A549 (cell line): ENCODE data around the gene GPAM. TPM values are rescaled to one million over a fixed set of nuclear protein-coding genes. Genes with fewer than 3 reads are reported as not detected.

ENCODE experiments used
- ATAC-seq, 2 experiments: fragments of 200-7000 bp in 1 of 2; fragments of >200 bp in 1 of 2; cut with Nextera tagmentation in 1 of 2; cut with Tn5 transposase in 1 of 2; 3 replicates each; pipeline versions ENCODE4 v1.8.0 to v1.9.1; 2018 to 2020; ENCODE audit warnings: mild to moderate bottlenecking in 1 of 2, moderate library complexity in 1 of 2
- CTCF ChIA-PET: fragments of 300-600 bp; sonication (Branson Sonifier 250); formaldehyde crosslinking; extraction: SDS; loops from one replicate; lab custom pipeline; 2021; ENCODE audit warnings: antibody characterized with exemption, inconsistent platforms; lab: Yijun Ruan, JAX
- POLR2A ChIA-PET: fragments of 350-600 bp; formaldehyde crosslinking; extraction: SDS; loops from one replicate; lab custom pipeline; 2021; ENCODE audit warnings: antibody characterized with exemption, inconsistent platforms; lab: Yijun Ruan, JAX
- DNase-seq, 2 experiments: peaks; one replicate each; pipeline versions ENCODE4 v3.0.0 to v3.0.0-alpha.2; 2011 to 2016; ENCODE audit warnings: low read depth in 1 of 2, low spot score in 1 of 2
- FAIRE-seq: peaks from 2 replicates; lab custom pipeline; 2011; peaks lifted over from hg19 to GRCh38; lab: Jason Lieb, UNC
- H3K27ac ChIP-seq, 2 experiments: fragments of >200 bp; sonication (Bioruptor Twin); formaldehyde crosslinking; 3 replicates each; pipeline ENCODE4 v1.5.1; 2016 to 2017
- H3K4me1 ChIP-seq: fragments of >200 bp; sonication (Bioruptor Twin); formaldehyde crosslinking; 3 replicates; pipeline ENCODE4 v1.6.1; 2016
- H3K4me2 ChIP-seq: fragments of >200 bp; sonication (Bioruptor Twin); formaldehyde crosslinking; 3 replicates; pipeline ENCODE4 v1.6.1; 2016
- H3K4me3 ChIP-seq: fragments of >200 bp; sonication (Bioruptor Twin); formaldehyde crosslinking; 3 replicates; pipeline ENCODE4 v1.5.1; 2016
- H3K9me3 ChIP-seq: fragments of >200 bp; sonication (Bioruptor Twin); formaldehyde crosslinking; 3 replicates; pipeline ENCODE4 v1.6.1; 2016
- CBX8 ChIP-seq: fragments of 200-600 bp; sonication (generic); IDR thresholded peaks from 2 replicates; pipeline ENCODE4 v1.6.1; 2016
- CHD2 ChIP-seq: fragments of 150-350 bp; IDR thresholded peaks from 2 replicates; pipeline ENCODE4 v1.6.1; 2014; ENCODE audit warnings: low read length; ENCODE audit not compliant: partially characterized antibody
- CHD4 ChIP-seq: fragments of 200-600 bp; sonication (generic); IDR thresholded peaks from 2 replicates; pipeline ENCODE4 v1.6.1; 2016; ENCODE audit warnings: antibody characterized with exemption, mild to moderate bottlenecking, borderline replicate concordance
- FOSB ChIP-seq: fragments of 250-450 bp; sonication (Bioruptor Pico); IDR thresholded peaks from 2 replicates; pipeline ENCODE4 v1.5.0; 2020; ENCODE audit warnings: mild to moderate bottlenecking, moderate library complexity
- HDAC2 ChIP-seq: fragments of 200-600 bp; sonication (generic); IDR thresholded peaks from 2 replicates; pipeline ENCODE4 v1.6.1; 2016
- HES2 ChIP-seq: fragments of >200 bp; sonication (Bioruptor Twin); formaldehyde crosslinking; IDR thresholded peaks from 2 replicates; pipeline ENCODE4 v1.6.1; 2016
- HMGXB4 ChIP-seq: fragments of 250-450 bp; sonication (Bioruptor Pico); IDR thresholded peaks from 2 replicates; pipeline ENCODE4 v1.5.0; 2021; ENCODE audit warnings: mild to moderate bottlenecking, moderate library complexity, borderline replicate concordance
- HOXB5 ChIP-seq: fragments of 250-450 bp; sonication (Bioruptor Pico); IDR thresholded peaks from 2 replicates; pipeline ENCODE4 v1.5.0; 2020; ENCODE audit warnings: mild to moderate bottlenecking, moderate library complexity
- JUN ChIP-seq, 2 experiments: fragments of >200 bp; sonication (Bioruptor Twin); formaldehyde crosslinking; IDR thresholded peaks; 2 replicates in 1 of 2; 3 replicates in 1 of 2; pipeline ENCODE4 v1.6.1; 2016 to 2017
- JUNB ChIP-seq: fragments of >200 bp; sonication (Bioruptor Twin); formaldehyde crosslinking; IDR thresholded peaks from 2 replicates; pipeline ENCODE4 v1.6.1; 2016
- NPAS2 ChIP-seq: fragments of 250-450 bp; sonication (Bioruptor Pico); IDR thresholded peaks from 2 replicates; pipeline ENCODE4 v1.8.0; 2022; ENCODE audit warnings: mild to moderate bottlenecking, moderate library complexity, borderline replicate concordance
- PHF8 ChIP-seq: fragments of 200-600 bp; sonication (generic); IDR thresholded peaks from 2 replicates; pipeline ENCODE4 v1.6.1; 2016; ENCODE audit warnings: low read depth, mild to moderate bottlenecking, antibody characterized with exemption, moderate library complexity, borderline replicate concordance
- POLR2AphosphoS2 ChIP-seq: conservative IDR thresholded peaks from 2 replicates; pipeline ENCODE4 v1.6.1; 2012; ENCODE audit warnings: low read length, improper control_type of control experiment, inconsistent platforms
- RCOR1 ChIP-seq: fragments of 150-350 bp; IDR thresholded peaks from 2 replicates; pipeline ENCODE4 v1.6.1; 2014; ENCODE audit warnings: antibody characterized with exemption, low read length, low read depth
- RNF2 ChIP-seq: fragments of 200-600 bp; sonication (generic); IDR thresholded peaks from 2 replicates; pipeline ENCODE4 v1.6.1; 2016; ENCODE audit warnings: low read depth, mild to moderate bottlenecking, antibody characterized with exemption, moderate library complexity, borderline replicate concordance
- SREBF2 ChIP-seq: fragments of 450-650 bp; IDR thresholded peaks from 2 replicates; pipeline ENCODE4 v1.6.1; 2014; ENCODE audit warnings: mild to moderate bottlenecking, moderate library complexity
- TFCP2L1 ChIP-seq: fragments of 250-450 bp; sonication (Bioruptor Pico); IDR thresholded peaks from 2 replicates; pipeline ENCODE4 v1.5.0; 2021; ENCODE audit warnings: mild to moderate bottlenecking
- TP53 ChIP-seq: fragments of 250-450 bp; sonication (Bioruptor Pico); IDR thresholded peaks from 2 replicates; pipeline ENCODE4 v1.5.0; 2021; ENCODE audit warnings: mild to moderate bottlenecking, moderate library complexity
- WGBS: methylation state at CpG from one replicate; pipeline ENCODE4 v1.1.6; 2017; ENCODE audit errors: missing lambda C conversion rate; 5-methylcytosine and 5-hydroxymethylcytosine counted together
- polyA plus RNA-seq, 4 experiments: library from polyadenylated mRNA; depleted of rRNA in 3 of 4; stranded (reverse); fragments of >200 nt; fragmentation: RNase III in 1 of 4; extraction: RNeasy Plus Mini Kit Qiagen cat#74134 plus additional on column Dnase treatment in 1 of 4; gene quantifications; 2 replicates in 3 of 4; 3 replicates in 1 of 4; pipeline ENCODE4 v1.2.3, GENCODE V29; 2011 to 2017

Gene GPAM
- polyA plus RNA-seq, 2 of the 4 experiments (the other 2 are of a cell fraction): 5.7 to 13.3 TPM

GRCh38 chr10:112226439-112227248 lies 43.1 kb upstream of the GPAM start:
- Histone ChIP-seq H3K4me1 (no peaks in the 10 kb centered on the region), H3K27ac (no peak overlapping the region), H3K9me3 (no peaks in the 10 kb centered on the region), H3K4me3 (no peak overlapping the region), H3K4me2 (no peak overlapping the region)
- 17% methylated on average over 9 of the region's 9 CpGs for WGBS
- POLR2A ChIA-PET: no interaction called here
- DNase-seq (no peak), ATAC-seq (no peak), FAIRE-seq (no peak)
- no peak for TF ChIP-seq CBX8
- CTCF ChIA-PET: interaction anchor here (1.4 to 1.6 kb wide), 2 partner anchors 8 to 81 kb away, joined by 3 to 4 read pairs; no protein-coding TSS in a partner anchor

GRCh38 chr10:112225771-112226438 lies 42.3 kb upstream of the GPAM start:
- POLR2A ChIA-PET: no interaction called here
- Histone ChIP-seq H3K9me3 (no peaks in the 10 kb centered on the region), H3K27ac (no peak overlapping the region), H3K4me3 (no peak overlapping the region), H3K4me2 (no peak overlapping the region), H3K4me1 (no peaks in the 10 kb centered on the region)
- CTCF ChIA-PET: interaction anchor here (0.5 to 1.6 kb wide), 3 partner anchors 82 to 339 kb away, joined by 3 to 4 read pairs (median 3); no protein-coding TSS in a partner anchor
- no peak for TF ChIP-seq RNF2
- no peak for TF ChIP-seq FOSB
- TF ChIP-seq SREBF2: no peak
- TF ChIP-seq TFCP2L1 (CRISPR knock-in tag): no peak
- no peak for TF ChIP-seq HES2
- TF ChIP-seq TP53 (CRISPR knock-in tag): no peak
- TF ChIP-seq PHF8: no peak
- no peak for TF ChIP-seq CHD2
- TF ChIP-seq JUN (IDR thresholded peaks at IDR 0.05): no peak
- no peak for TF ChIP-seq HOXB5 (CRISPR knock-in tag)
- ATAC-seq (no peak), FAIRE-seq (no peak), DNase-seq (no peak)
- 27% methylated on average over 4 of the region's 4 CpGs for WGBS

- Histone ChIP-seq H3K4me1 (no peaks in the 10 kb centered on the region), H3K4me2 (no peak overlapping the region), H3K4me3 (no peak overlapping the region), H3K27ac (no peak overlapping the region), H3K9me3 (no peaks in the 10 kb centered on the region)
- FAIRE-seq: no peak
- TF ChIP-seq JUNB: no peak
- TF ChIP-seq CHD4: no peak
- TF ChIP-seq CBX8: no peak
- TF ChIP-seq RCOR1: no peak
- no peak for TF ChIP-seq NPAS2 (CRISPR knock-in tag)
- no peak for TF ChIP-seq HDAC2
- no peak for TF ChIP-seq PHF8
- no peak for TF ChIP-seq HMGXB4 (CRISPR knock-in tag)
- TF ChIP-seq POLR2AphosphoS2: no peak
- ChIA-PET POLR2A (no interaction called here), CTCF (interaction anchor here (0.9 to 1.4 kb wide), 2 partner anchors 83 to 87 kb away, joined by 3 read pairs; no protein-coding TSS in a partner anchor)
- DNase-seq: no peak
- 23% methylated on average over 3 of the region's 3 CpGs for WGBS
- ATAC-seq: no peak
These were observed 41.5 kb upstream of the GPAM start for GRCh38 chr10:112224933-112225529.
